NCI-H2171 treated with DMSO at 0.1 percent for 48 hours (cell line): ENCODE measurements around the gene PARD3.
"Not testable (repeated sequence)": the region's sequence is repeated elsewhere in the genome, so short reads cannot be mapped to it uniquely, and the experiment has no call there.

Experiments used
- DNase-seq: peaks from one replicate; lab custom pipeline; 2025; lab: John Stamatoyannopoulos, UW

The PARD3 gene

DNA sequence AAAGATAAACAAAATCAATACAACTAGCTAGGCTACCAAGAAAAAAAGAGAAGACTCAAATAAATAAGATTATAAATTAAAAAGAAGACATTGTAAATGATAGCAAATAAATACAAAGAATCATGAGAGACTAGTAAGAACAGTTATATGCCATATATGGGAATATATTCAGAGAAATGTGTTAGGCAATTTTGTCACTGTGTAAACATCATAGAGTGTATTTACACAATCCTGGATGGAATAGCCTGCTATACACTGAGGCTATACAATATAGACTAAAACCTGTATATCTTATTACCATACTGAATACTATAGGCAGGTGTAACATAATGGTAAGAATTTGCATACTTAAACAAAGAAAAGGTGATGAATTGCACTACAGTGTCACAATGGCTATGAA is 717.4 kb downstream of the PARD3 start:
- no peak for DNase-seq

DNA sequence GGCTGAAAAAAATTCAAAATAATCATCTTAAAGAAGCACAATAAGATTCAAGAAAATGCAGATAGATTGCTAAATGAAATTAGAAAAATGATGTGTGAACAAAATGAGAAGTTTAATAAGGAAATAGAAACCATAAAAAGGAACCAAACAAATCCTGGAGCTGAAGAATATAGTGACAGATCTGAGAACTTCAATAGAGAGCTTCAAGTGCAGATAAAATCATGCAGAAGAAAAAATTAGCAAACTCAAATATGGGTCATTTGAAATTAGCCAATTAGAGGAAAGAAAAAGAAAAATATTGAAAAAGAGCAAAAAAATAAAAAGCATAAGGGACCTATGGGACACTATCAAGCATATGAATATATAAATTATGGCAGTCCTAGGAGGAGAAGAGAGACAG is 720.1 kb downstream of the PARD3 start:
- DNase-seq: no peak

- no peak for DNase-seq
These were observed 720.9 kb downstream of the PARD3 start for GRCh38 chr10:34094146-34094696.

- no peak for DNase-seq
These were observed 722.2 kb downstream of the PARD3 start for GRCh38 chr10:34092891-34093290.

DNA sequence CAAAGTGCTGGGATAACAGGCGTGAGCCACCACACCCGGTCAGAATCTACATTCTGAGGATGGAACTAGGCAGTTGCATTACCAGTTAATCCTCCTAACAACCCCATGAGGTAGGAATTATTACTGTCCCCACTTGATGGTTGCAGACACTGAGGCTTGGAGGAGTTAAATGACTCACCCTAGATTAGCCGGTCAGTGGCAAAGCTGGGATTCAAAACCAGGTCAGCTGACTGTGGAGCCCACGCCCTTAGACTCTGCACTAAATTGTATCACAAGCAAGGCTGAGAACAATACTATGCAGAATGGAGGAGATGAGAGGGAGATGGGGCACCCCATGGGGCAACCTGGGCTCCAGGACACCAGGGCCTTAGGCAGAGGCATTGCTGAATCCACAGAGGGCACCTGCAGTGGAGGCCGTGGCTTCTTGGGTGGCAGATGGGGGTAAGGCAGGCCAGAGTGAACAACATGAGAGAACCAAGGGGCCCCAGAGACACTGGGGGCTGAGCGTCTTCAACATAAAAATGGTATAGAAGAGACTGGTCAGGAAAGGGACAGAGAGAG is 723.4 kb downstream of the PARD3 start:
- DNase-seq: no peak

DNA sequence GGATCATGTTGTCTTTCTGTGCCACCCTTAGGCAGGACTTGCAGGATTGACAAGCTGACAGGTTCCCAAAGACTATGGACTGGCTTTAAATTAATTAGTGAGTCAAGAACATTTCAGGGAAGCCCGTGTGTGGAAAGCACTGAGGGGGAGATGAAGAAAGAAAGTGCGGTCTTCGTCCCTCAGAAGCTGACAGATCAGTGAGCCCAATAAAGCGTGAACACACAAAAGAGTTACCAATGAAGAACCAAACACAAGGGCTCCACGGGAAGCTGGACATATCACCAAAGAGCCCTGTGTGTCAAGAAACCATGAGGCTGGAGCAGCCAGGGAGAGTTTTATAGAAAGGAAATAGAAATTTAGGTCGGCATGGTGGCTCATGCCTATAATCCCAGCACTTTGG is 725.8 kb downstream of the PARD3 start:
- DNase-seq: no peak

- no peak for DNase-seq
These were observed 726.8 kb downstream of the PARD3 start for GRCh38 chr10:34088208-34088794.

- DNase-seq: no peak
These were observed 728.0 kb downstream of the PARD3 start for GRCh38 chr10:34087095-34087418.

DNA sequence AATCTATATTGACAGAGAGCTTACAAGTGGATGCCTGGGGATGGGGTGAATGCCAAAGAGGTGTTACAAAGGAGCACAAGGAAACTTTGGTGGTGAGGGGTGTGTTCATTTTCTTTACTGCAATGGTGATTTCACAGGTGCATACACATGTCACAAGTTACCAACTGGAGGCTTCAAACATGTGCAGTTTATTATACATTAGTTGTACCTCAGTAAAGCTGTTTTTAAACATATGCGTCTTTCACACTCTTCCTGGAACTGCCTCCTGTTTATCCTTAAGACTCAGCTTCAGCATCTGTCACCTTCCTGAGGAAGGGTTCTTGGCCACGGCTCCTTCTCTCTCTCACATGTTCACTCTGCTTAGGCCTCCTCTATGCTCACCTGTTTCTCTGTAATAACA is 731.5 kb downstream of the PARD3 start:
- DNase-seq: no peak

GRCh38 chr10:34081948-34082347 is 733.1 kb downstream of the PARD3 start:
- DNase-seq: no peak

- no peak for DNase-seq
These were observed 733.8 kb downstream of the PARD3 start for GRCh38 chr10:34081347-34081743.

- no peak for DNase-seq
These were observed 734.4 kb downstream of the PARD3 start for GRCh38 chr10:34080485-34081346.

DNA sequence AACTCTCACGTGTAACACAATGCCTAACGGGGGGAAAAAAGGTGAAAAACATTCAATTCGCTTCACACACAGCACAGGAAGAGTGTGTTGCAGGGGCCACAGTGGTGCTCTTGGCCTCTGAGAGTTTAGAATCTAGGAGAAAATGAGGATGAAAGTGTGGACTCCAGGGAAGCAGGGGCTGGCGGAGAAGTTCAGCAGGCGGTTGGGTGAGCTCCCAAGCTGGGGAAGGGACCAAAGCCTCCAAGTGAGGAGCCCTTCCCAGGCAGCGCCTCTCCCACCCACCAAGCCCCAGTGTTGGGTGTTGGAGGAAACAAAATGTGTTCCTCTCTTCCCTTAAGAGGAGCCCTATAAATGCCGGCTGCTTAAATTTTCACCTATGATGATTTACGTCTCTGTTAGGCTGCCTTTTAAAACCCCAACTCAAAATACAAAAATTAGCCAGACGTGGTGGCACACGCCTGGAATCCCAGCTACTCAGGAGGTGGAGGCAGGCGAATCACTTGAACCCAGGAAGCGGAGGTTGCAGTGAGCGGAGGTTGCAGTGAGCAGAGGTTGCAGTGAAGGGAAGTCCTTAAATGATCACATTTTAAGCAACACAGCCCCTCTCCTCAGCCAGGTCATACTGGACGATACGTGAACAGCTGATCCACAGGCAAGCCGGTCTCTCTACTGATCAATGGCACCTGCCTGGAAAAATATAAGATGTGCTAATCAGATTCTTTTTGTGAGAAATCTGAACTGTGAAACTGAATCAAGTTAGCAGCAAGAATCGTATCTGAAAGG is 735.2 kb downstream of the PARD3 start:
- DNase-seq: no peak

DNA sequence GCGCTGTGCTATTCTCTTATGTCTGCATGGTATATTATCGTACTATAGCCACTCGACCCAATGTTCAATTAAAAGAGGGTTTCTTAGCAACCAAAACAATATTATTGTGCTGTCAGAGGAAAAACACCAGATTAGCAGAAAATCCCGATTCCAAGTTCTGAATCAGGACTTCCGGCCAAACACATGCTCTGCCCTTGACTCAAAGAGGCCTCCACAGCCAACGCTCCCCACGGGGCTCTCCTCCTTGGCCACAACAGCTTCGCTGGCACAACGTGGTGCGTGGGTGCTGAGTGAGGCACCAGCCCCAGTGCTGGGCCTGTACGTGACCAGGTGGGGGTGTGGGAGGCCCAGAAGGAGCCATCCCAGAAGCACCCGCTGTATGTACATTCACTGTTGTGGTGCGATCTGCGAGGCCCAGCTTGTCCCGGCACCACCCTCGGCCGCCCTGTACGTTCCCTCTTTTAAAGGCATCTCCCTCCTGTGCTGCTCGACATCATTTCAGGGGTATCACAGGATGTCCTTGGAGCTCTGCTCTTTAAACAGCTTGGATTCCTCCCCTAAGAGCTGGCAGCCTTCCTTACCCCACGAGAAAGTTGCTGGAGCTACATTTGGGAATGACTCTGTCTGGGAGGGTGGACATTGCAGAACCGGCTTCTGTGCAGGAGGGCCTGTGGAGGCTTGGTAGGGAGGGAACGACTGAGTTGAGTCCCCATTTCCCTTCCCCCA is 736.2 kb downstream of the PARD3 start:
- no peak for DNase-seq

DNA sequence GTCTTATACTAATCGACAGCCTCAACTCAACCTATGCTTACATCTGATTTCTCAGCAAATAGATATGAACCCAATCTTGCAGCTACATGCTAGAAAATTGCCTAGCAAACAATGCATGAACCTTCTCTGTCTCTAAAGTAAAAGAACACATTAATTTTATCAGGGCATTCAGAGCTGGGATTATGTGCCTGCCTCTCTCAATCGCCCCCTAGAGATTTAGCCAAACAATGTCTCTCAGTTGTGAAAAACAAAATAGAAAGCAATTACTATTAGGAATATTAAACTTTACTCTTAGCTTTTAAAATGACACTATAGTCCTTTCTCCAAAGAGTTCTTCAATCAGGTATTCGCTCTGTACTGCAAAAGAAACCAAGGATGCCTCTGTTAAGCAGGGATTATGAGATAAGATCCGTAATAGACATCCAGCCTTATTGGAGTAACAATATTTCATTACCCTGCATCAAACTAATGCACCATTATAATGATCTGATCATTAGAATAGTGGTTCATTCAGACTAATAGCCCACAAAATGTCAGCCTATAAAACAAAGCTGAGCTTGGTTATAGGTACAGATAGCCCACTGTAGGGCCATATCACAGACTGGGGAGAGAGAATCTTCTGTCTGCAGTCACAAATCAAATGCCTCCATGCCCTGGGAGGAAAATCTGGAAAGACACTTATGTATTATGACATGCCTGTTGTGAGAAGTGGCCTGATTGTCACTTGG is 736.9 kb downstream of the PARD3 start:
- DNase-seq: no peak

DNA sequence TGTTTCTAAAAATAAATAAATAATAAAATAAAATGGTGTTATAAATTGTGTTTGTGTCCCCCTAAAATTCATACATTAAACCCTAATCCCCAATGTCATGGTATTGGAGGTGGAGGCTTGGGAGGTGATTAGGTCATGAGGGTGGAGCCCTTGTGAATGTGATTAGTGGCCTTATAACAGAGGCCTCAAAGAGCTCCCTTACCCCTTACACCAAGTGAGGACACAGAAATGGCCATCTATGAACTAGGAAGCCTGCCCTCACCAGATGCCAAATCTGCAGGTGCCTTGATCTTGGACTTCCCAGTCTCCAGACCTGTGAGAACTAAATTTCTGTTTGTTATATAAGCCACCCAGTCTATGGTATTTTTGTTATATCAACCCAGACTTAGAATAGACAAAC is 738.7 kb downstream of the PARD3 start:
- no peak for DNase-seq

- no peak for DNase-seq
These were observed 739.7 kb downstream of the PARD3 start for GRCh38 chr10:34075254-34075926.

DNA sequence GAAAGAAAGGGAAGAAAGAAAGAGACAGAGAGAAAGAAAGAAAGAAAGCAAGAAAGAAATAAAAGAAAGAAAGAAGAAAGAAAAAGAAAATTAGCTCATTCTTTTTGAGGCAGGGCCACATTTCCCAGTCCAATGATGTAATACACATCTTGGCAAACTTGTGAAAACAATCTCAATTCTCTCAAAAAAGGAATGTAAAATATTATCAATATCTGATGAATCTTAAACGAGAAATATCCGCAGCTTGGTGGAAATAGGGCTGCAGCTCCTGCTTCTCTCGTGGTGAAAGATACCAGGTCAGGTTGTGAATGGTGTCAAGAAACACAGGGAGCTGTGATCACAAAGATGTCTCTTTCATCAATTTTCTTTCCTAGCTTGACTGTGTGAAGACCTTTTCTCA is 741.0 kb downstream of the PARD3 start:
- DNase-seq: no peak

DNA sequence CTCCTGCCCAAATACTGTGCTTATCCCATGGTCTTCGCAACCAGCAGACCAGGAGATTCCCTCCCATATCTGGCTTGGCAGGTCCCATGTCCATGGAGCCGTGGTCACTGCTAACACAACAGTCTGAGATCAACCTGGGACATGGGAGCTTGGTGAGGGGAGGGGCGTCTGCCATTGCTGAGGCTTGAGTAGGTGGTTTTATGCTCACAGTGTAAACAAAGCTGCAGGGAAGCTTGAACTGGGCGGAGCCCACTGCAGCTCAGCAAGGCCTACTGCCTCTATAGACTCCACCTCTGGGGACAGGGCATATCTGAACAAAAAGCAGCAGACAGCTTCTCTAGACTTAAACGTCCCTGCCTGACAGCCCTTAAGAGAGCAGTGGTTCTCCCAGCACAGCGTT is 747.4 kb downstream of the PARD3 start:
- not testable (repeated sequence) for DNase-seq

DNA sequence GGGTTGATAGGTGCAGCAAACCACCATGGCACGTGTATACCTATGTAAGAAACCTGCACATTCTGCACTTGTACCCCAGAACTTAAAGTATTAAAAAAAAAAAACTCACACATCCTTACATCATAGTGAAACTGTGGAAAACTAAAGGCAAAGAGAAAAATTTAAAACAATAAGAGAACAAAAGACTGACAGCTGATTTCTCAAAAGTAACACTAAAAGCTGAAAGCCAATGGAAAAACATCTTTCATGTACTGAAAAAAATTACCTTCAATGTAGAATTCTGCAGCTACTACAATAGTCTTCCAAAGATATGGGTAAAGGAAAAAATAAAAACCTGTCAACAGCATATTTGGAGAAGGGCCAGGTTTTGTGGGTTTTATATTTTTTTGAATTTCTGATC is 751.5 kb downstream of the PARD3 start:
- no peak for DNase-seq

- DNase-seq: no peak
These were observed 753.3 kb downstream of the PARD3 start for GRCh38 chr10:34061841-34062240.
